Measurements from ENCODE around the gene FRMD4A.

FRMD4A gene

DNA sequence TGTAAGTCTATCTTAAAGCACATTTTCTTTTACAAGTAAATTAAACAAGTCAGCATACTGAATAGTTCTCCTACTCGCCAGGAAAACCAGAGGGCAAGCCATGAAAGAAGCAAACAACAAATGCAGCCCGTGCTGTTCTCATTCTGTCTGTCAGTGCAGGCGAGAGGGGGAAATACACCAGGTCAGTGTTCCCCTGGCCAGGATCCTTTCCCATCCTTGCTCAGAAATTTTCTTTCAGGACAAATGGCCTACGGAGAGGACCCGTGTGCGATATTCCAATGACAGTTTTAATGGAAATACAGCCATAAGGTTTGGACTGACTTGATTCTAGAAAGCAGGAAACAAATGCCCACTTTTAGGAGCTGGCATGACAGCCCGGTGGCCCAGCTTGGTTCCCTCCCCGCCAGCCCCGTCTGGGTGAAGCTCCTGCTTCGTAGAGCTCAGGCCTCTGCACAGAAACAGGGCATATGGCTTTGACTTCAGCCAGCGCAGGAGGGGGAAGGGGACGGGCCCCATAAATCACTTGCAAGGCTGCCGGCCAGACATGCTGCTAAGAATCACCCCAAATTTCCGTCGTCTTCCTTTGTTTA lies 67.8 kb downstream of the FRMD4A start:
- no peak for DNase-seq (ENCODE audit: low read depth)
- H3K4me3 ChIP-seq (ENCODE audit: control insufficient read depth, low read depth, low read length) = no peak overlapping the region
- TF ChIP-seq CTCF (conservative IDR thresholded peaks at IDR 0.05; ENCODE audit: control insufficient read depth, insufficient read depth, low read depth, low read length) = no peak

- no peak for TF ChIP-seq CTCF (conservative IDR thresholded peaks at IDR 0.05; ENCODE audit: control insufficient read depth, insufficient read depth, low read depth, low read length)
These were observed 69.4 kb downstream of the FRMD4A start for GRCh38 chr10:14261336-14261735.

GRCh38 chr10:14259696-14260566 lies 70.8 kb downstream of the FRMD4A start:
- no peak overlapping the region for H3K4me3 ChIP-seq (ENCODE audit: control insufficient read depth, low read depth, low read length)
- peak; percentile 46 for DNase-seq (ENCODE audit: low read depth)
- TF ChIP-seq CTCF (conservative IDR thresholded peaks at IDR 0.05; ENCODE audit: control insufficient read depth, insufficient read depth, low read depth, low read length) = no peak

More at GRCh38 chr10:14261336-14261735, 69.4 kb downstream of the FRMD4A start:
- H3K4me3 ChIP-seq (ENCODE audit: control insufficient read depth, low read depth, low read length) = no peak overlapping the region
- no peak for DNase-seq (ENCODE audit: low read depth)

- H3K4me3 ChIP-seq (ENCODE audit: control insufficient read depth, low read depth, low read length) = no peak overlapping the region
- no peak for TF ChIP-seq CTCF (conservative IDR thresholded peaks at IDR 0.05; ENCODE audit: control insufficient read depth, insufficient read depth, low read depth, low read length)
- no peak for DNase-seq (ENCODE audit: low read depth)
These were observed 76.4 kb downstream of the FRMD4A start for GRCh38 chr10:14254368-14254767.

- no peak for TF ChIP-seq CTCF (conservative IDR thresholded peaks at IDR 0.05; ENCODE audit: control insufficient read depth, insufficient read depth, low read depth, low read length)
- H3K4me3 ChIP-seq (ENCODE audit: control insufficient read depth, low read depth, low read length) = no peak overlapping the region
- DNase-seq (ENCODE audit: low read depth) = no peak
These were observed 77.0 kb downstream of the FRMD4A start for GRCh38 chr10:14253711-14254110.

GRCh38 chr10:14253079-14253478 lies 77.6 kb downstream of the FRMD4A start:
- no peak overlapping the region for H3K4me3 ChIP-seq (ENCODE audit: control insufficient read depth, low read depth, low read length)
- no peak for TF ChIP-seq CTCF (conservative IDR thresholded peaks at IDR 0.05; ENCODE audit: control insufficient read depth, insufficient read depth, low read depth, low read length)
- no peak for DNase-seq (ENCODE audit: low read depth)
